Kidney glomerular epithelial cell (primary cell): Measurements from ENCODE around the gene HBP1.
A peak's percentile ranks its signal among the peaks of the same experiment; 100 is the strongest.
"Not testable (repeated sequence)": the region's sequence is repeated elsewhere in the genome, so short reads cannot be mapped to it uniquely, and the experiment has no call there.

ENCODE experiments used
- DNase-seq: peaks from one replicate; lab custom pipeline; 2025; lab: John Stamatoyannopoulos, UW

HBP1 gene

DNA sequence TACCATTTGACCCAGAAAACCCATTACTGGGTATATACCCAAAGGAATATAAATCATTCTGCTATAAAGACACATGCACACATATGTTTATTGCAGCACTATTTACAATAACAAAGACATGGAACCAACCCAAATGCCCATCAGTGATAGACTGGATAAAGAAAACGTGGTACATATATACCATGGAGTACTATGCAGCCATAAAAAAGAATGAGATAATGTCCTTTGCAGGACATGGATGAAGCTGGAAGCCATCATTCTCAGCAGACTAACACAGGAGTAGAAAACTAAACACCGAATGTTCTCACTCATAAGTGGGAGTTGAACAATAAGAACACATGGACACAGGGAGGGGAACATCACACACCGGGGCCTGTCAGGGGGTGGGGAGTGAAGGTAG, 13.1 kb upstream of the HBP1 start:
- not testable (repeated sequence) for DNase-seq

DNA sequence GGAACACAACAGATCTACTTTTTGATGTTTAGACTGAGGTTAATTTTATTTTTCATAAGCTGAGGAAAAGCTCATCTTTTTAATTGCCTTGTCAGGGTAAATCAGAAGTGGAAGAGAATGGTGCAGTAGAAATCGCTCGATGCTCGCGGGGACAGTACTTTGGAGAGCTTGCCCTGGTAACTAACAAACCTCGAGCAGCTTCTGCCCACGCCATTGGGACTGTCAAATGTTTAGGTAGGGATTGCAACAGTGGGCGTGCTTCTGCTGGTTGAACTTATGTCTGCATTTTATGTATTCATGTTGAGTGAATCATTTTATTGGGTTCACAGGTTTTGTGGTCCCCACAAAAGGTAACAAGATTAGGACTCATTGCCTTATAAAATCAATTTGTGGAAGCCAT, 11.7 kb upstream of the HBP1 start:
- DNase-seq: no peak

DNA sequence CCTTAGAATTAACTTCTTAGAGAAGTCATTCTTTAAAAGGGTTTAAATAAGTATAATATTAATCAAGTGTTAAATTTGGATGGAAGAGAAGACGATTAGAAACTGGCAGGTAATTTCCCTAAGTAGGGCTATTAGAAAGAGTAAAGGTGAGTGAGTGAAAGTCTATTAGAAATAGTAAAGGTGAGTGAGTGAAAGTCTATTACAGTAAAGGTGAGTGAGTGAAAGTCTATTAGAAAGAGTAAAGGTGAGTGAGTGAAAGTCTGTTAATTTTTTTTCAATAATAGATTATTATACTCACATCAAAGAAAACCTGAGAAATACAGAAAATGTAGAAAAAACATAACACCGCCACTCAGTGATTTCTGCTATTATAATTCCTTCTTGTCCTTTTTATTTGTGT, 10.8 kb upstream of the HBP1 start:
- no peak for DNase-seq

DNA sequence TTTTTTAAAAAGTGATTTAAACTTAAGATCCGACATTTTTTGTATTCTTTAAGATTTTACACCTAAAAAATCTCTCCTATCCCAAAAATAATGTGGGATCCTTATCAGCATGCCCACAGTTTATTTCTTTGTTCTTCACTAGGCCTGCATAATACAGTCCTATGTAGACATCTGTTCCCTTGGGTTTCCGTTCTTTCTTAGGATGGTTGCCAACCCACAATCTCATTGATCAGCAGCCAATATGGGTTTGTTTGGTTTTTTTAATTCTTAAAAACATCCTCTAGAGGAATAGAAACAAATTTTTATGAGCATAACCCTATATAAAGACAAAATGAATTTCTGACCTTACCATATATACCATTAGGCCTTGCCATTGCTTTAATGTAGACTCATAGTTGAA, 8.4 kb upstream of the HBP1 start:
- no peak for DNase-seq

DNA sequence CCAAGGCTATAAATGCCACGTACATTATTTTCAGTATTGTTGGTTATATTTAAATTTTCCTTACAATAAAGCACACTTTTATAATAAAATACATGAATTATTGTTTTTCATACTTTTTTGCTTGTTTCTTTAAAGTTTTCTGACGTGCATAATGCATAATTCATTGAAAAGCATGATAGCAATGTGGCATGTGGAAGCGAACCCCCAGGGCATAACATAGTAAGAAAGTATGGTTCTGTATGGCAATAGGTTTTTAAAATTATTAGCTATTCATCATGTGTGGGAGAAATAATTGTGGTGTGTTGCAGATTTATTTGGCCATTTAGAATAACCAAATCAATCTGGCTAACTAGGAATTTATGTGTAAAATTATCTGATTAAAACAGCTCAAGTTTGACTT, 7.4 kb upstream of the HBP1 start:
- DNase-seq: no peak

DNA sequence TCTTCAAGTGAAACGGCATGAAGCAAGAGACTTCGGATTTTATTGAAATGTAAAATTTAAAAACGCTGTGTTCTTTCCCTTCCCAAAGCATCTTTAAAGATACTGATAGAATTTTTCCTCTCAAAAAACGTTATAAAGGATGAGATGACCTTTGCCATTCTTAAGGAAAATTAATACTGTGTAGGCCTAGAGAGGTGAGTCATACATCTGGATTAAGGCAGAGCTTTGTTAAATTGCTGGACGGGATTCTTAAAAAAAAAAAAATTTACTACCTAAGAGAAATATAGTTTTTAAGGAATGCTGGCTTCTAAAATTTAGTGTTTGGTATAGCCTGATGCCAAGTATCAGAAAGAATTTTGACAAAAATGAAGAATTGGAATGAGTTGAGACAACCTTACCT, 6.3 kb upstream of the HBP1 start:
- DNase-seq: no peak

DNA sequence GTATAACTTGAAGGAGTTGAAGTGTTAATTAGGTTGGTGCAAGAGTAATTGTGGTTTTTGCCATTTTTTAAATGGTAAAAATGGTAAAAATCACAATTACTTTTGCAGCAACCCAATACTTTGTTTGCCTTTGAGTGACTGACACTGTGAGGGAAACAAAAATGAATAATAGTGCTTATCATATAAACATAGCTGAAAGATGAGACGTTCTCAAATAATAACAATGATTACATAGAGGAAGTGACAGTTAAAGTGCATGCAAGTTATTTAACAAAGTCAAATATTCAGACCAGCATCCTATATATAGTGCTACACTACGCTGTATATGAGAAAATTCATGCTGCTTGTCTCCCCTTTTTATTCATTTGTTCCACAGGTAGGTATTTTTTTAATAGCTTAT, 4.7 kb upstream of the HBP1 start:
- no peak for DNase-seq

DNA sequence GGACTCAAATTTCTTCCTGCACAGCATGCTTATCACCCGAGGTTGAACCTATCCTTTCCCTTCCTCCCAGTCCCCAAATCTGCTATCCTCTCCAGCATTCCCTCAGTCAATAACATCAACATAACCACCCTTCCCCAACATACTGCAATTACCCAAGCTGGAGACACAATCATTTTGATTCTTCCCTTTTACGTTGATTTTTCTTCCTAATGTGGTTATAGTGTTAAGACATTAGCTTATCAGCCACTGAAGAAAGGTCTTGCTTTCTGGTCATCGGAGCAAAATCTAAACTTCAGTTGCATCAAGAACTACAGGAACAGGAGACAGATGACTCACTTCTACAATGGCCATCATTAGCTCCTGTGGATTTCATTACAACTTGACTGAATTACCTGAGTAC, 3.5 kb upstream of the HBP1 start:
- no peak for DNase-seq

DNA sequence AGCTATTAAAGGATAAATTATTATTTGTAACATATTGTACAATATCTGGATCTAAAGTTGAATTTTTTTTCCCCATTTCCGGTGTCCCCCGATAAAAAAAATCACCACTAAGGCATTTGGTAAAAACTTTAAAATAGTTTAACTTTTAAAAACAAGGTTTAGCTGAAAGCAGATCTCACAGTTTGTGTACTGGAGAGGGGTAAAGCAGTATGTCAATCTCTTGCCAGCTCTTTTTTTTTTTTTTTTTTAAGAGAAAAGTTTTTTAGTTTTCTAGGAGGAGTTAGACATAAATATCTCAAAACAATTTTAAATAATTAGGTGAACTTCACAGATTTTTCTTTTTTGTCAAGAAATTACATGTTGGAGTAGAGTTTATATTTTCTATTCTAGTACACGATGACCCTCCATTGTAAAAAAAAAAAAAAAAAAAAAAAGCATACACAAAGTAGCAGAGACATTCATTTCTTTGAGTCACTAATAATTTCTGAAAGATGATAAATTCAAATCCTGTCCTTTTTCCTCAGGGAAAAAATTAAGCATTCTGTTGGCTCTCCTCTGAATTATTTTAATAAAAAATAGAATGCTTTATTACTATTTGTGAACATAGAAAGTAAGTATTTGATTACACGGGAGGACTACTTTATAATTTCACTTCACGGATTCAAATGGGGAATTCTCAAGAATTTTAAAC, 1.9 kb upstream of the HBP1 start:
- no peak for DNase-seq

DNA sequence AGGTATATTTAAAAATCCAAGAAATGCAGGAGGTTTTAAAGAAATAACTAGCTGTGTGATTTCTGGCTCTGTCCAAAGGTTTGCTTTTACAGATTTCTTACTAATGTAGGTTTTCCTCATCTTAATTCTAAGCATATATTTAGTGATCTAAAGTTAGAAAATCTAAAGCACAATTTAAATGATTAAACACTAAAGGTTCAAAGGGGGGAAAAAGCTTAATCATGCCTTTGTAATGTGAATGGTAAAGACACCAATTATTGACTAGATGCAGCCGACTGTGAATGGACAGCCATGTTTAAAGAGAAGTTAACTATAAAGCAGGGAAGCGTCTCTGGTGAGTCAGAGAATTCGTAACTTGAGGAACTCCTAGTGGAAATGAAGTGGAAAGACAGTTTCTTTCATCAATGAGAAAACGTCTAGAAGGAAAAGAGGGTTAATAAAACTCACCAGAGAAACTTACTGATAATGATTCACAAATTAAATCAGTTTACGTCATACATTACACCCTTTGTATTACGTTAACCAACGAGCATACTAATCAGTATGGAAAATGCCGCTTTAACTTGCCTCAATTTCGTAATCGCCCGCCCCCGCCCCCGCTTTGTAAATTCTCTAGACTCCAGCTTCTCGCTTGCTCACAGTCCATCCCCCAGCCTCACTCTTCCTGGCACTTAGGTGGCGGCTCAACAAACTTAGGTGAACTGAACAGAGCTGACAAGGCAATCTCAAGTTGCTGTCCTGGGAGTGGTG, 1.1 kb upstream of the HBP1 start:
- peak; percentile 86 for DNase-seq

DNA sequence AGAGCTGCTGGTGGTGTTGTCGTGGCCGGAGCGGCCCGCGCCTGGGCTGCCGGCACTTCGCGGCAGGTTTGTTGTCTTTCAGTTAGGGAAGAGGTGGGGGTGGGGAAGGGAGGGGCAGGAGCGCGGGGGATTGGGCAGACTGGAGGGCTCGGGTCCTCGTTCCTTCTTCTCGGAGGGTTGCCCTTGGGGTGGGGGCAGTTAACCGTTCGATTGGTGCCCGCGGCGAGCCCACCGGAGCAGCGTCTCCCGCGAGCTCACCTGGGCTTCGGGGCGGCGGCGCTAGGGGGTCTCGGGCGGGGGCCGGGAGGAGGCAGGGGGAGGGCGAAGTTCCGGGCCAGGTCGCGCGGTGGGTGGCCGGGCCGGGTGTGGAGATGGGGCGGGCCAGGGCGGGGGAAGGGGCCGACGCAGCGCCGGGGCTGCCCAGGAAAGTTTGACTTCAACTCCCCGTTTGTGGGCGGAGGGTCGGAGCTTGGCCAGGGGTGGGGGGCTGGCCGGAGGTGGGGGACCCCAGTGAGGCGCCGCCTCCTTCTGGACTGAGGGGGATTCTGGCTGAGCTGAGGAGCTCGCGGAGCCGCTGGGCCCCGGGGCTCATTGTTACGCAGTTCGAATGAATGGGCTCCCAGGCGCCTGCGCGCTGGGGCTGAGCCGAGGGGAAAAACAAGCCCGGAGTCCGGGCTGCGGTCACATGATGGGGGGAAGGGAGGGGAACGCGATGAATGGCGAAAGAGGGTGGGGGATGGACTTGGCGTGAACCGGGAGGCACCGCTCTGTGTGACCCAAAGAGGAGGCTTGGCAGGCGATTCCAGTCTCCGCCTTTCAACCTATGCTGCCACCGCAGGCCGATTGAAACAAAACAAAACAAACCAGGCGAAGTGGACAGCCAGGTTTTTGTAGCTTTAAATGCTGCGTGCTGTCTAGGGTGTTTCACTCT, 582 bp downstream of the HBP1 start:
- DNase-seq: peak; percentile 86

DNA sequence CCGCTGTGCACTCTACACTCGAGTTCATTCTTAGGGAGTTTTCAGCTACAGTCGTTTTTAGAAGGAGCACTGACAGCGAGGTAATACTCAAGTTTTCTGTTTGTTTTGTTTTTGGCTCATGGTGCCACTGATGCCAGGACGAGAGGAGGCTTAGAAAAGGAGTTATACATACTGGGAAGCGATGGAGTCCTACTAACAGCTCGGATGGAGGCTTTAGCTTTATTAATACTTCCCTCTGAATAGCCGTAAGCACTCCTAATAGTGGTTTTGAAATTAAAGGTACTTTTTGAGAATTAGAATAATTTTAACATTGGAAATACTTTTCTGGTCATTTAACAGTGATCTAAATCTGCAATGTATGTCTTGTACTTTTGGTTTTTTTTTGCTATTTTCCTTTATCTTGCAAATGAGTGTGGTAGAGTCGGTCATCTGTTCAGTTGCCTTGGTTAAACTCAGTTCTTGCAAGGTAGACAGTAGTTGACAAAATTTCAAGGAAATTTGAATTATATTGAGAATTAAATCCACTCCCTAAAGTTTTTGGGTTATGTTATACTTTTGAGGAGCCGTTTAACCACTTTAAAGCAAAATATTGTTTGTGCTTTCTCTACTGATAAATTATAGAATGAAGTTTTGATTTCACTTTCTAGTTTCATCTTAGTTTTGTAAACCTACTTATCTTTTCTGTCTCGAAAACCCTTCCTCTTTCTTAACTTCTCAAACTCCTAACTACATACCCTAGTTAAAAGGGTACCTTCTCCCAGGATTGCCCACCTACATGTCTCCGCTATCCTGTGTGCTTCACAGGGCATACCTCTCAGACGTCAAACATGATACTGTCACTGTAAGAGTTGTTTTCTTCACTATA, 1.5 kb downstream of the HBP1 start:
- DNase-seq: peak; percentile 47

DNA sequence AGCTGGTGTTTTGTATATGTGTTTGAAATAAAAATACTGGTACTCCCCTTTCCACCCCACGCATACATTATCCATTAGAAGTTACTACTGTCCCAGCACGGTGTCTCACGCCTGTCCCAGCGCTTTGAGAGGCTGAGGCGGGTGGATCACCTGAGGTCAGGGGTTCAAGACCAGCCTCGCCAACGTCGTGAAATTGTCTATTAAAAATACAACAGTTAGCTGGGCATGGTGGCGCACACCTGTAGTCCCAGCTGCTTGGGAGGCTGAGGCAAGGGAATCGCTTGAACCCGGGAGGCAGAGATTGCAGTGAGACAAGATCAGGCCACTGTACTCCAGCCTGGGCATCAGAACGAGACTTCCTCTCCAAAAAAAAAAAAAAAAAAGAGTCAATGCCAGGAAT, 2.7 kb downstream of the HBP1 start:
- DNase-seq: no peak

DNA sequence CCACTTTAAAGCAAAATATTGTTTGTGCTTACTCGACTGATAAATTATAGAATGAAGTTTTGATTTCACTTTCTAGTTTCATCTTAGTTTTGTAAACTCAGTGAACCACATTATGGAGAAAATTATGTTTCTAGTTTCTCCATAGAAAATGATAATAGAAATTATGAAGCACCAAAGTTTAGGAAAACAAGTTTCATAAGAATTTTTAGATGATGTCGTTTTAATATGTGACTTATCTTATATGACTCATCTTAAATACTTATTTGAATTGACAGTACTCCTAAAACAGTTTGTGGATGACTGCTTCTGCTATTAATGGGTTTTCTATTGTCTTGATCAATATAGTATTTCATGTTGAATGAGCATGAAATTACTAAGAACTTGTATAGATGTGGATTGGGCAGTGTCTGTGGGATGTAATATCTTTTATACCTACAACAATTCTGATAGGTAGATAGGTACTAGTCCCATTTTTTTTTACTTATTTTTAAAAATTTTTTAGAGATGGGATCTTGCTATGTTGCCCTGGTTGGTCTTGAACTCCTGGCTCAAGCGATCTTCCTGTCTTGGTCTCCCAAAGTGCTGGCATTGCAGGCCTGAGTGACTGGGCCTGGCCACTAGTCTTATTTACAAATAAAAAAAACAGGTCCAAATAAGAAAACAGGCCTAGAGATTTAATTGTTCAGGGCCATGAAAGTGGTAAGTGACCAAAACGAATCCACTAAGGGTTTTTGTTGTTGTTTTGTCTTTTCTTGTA, 3.7 kb downstream of the HBP1 start:
- DNase-seq: no peak

DNA sequence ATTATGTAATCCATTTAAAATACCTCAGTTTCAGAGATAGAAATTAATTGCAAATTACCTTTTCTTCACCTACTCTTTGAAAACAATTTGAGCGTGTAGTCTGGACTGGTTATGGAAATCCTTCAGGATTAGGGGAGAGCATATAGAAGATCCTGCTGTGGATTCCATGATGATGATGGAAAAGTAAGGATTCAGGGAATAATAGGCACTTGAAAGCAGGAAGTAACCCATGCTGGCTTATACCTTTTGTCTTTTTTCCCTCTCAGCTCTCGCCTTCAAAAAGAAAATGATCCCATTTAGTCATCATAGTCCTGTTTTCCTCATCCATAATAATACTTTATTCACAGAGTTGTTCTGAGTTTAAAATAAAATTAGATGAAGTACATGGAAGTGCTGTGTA, 4.4 kb downstream of the HBP1 start:
- DNase-seq: no peak

DNA sequence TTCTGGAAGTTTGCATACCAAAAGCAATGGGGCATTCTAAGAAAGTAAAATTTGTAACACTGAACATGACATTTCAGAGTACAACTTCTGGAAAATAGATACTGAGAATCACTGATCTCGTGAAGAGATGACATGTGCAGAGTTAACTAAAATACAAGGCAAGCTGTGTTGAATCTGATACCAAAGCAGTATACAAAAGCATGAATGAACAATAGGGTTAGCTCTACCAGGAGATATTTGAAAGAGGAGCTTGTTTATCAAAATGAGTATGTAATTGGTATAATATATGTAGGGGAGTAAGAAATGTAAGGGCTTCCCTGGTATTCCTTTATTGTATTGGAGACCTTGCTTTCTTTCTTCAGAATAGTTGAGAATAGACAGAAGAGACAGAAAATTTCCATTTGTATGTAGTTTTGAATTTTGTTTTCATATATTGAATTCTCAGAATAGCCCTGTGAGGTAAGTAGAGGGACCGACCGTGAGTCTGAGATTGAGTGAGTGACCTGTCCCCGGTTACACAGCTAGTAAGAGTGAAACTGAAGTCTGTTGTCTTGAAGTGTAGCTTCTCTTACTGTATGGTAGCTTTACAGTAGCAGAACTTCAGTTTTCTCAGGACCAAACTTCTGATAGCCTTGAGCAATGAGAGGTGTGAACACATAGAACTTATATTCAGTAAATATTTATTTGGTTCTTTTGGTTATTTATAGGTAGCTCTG, 5.0 kb downstream of the HBP1 start:
- DNase-seq: no peak

DNA sequence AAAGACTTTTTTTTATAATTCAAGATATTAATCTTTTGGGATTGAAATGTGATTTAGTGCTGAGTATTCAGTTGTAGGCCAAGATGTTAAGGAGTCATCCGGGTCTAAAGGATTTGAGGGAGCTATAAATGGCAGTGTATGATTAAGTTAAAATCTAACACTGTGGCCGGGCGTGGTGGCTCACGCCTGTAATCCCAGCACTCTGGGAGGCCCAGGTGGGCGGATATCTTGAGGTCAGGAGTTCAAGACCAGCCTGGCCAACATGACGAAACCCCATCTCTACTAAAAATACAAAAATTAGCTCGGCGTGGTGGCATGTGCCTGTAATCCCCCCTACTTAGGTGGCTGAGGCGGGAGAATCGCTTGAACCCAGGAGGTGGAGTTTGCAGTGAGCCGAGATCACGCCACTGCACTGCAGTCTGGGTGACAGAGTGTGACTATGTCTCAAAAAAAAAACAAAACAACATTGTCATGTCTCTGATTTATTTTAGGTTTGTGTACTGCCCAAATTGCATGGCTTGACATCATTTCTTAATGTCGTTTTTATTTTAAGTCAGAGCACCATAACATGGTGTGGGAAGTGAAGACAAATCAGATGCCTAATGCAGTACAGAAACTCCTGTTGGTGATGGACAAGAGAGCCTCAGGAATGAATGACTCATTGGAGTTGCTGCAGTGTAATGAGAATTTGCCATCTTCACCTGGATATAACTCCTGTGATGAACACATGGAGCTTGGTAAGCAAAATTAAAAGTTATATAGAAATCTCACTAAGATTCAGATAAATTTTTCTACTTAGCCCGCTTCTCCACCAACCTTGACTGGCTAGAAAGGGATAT, 10.7 kb downstream of the HBP1 start:
- DNase-seq: peak; percentile 72

DNA sequence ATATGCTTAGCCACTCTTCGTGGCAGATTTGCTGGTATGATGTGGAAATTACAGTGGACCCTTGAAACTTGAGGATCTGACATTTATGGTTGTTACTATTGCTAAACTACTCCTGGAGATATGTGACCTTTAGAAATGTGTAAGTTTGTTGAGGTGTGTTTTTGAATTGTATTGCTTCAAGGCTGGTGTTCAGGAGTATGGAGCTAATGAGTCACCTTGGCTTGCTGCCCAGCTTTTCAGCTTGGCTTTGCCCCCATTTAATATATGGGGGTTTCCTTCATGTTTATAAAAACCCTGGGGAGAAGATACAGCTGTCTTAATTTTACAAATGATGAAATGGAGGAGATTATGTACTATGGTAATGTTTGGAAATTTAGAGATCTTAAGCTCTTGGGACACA, 11.6 kb downstream of the HBP1 start:
- DNase-seq: peak; percentile 13

DNA sequence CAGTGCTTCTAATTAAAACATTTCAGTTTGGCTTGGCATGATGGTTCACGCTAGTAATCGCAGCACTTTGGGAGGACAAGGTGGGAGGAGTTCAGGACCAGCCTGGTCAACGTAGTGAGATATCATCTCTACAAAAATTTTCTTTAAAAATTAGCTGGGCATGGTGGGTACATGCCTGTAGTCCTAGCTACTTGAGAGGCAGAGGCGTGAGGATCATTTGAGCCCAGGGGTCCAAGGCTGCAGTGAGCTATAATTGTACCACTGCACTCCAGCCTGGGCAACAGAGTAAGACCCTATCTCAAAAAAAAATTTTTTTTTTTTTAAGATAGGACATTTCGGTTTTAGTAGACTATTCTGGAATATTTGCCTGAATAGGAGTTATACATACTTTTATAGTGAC, 12.4 kb downstream of the HBP1 start:
- DNase-seq: no peak

DNA sequence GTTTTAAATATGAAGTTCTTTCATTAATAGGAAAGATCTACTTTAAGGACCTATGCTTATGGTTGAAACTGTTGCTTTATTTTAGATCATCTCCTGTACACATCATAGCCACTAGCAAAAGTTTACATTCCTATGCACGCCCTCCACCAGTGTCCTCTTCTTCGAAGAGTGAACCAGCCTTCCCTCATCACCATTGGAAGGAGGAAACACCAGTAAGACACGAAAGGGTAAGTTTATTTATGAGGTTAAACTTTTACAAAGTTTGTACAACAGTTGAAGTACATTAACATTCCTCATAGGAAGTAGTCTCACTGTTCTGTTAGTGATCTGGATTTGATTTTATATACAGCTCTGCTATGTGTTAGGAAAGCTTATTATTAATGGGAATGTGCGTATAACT, 16.9 kb downstream of the HBP1 start:
- no peak for DNase-seq
